OCI-M1 (cell line): ENCODE measurements around the gene RNF183.
A peak's percentile ranks its signal among the peaks of the same experiment; 100 is the strongest.
"Not testable (repeated sequence)": the region's sequence is repeated elsewhere in the genome, so short reads cannot be mapped to it uniquely, and the experiment has no call there.

Source experiments
- DNase-seq: peaks from one replicate; lab custom pipeline; 2025; lab: John Stamatoyannopoulos, UW

The RNF183 gene

DNA sequence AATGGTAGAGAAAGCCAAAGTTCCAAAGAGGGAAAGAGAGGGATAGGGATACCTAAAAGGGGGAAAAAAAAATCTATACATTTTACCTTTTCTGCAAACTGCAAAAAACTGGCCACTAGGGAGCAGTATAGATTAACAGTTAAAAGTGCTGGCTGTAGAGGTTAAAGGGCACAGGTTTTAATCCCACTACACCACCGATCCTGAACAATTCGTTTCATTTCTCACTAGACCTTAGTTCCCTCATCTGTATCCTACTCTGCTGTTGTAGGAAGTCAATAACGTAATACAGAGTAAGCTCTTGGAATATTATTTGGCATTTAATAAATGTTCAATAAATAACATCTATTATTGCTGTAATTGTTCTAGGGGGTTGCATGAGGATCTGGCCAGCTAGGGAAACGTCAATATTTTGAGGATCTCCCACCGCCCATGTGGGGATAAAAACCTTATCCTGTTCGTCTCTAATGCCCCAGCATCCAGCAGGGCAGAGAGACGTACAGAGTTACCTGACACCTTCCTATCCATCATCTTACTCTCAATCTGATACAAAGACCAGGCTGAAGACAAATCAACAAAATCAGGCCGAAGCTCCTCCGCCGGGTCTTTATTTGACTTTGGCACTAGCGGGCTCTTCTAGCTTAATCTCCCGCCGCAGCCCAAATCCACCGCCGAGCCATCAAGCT, 28.6 kb downstream of the RNF183 start:
- DNase-seq: peak; percentile 86

DNA sequence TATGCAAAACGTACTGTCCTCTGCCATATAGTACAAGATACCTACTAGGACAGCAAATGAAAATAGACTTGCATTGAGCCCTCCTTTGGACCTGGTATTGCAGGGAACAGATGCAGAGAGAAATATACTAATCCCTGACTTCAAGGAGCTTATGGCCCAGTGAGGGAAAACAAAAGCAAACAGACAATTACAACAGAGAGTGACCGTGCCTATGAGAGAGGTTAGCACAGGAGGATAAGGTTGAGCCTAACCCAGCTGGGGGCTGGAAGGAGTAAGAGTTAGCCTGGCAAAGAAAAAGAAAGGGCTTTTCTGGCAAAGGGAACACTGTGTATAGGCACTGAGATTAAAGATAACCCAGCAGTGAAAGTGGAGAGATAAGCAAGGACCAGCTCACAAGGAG, 33.3 kb downstream of the RNF183 start:
- no peak for DNase-seq

DNA sequence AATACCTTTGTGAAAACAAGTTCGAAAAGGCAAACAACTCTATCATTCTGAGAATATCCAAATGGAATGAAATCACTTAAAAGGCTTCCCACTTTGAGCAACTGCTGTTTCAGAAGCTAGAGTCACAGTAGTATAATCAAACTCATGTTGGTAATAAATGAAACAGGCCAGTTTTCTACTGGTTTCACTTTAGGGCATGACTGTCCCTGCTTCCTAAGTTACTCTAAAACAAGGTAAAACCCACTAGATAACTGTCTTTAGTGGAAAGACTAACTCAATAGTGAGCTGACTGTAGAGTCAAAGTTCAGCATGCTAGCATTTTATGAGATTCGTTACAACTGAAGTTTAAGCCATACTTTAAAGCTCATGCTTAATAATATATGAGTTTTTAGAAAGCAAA, 33.8 kb downstream of the RNF183 start:
- DNase-seq: peak; percentile 13

DNA sequence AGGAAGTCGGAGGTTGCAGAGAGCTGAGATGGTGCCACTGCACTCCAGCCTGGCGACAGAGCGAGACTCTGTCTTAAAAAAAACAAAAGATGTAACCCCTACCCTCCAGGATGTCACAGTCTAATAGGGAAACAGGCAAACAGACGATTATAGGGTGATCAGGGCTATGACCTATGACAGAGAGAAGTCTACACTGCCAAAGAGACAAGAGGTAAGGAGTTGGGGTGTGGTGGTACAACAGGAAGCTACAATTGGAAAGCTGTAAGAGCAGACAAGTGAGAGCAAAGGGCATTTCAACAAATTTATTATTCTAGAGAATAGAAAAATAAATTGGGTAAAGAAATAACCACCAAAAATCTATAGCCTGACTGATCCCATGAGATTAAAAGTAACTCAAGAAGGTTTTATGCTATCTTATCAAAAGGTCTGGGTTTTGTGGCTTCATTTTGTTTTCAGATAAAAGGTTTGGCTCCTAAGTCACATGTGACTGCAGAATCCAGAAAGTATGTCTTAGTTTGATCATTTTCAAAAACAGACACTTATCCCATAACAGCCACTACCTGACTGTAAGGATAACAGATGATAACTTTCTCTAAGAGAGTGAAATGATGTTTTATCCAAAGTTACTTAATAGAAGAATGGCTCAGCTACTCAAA, 35.1 kb downstream of the RNF183 start:
- peak; percentile 34 for DNase-seq

DNA sequence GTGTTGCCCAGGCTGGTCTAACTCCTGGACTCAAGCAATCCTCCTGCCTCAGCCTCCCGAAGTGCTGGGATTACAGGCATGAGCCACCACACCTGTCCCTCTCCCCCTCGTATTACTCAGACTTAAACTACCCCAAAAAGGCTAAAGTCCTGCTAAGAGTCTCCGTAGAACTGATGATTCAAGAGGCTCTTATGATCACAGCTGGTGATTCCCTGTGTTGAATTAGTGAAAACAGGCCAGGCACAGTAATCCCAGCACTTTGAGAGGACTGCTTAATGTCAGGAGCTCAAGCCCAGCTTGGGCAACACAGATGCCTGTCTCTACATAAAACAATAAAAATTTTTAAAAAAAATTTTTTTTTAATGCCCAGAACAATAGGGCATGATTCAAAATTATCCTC, 37.0 kb downstream of the RNF183 start:
- no peak for DNase-seq

DNA sequence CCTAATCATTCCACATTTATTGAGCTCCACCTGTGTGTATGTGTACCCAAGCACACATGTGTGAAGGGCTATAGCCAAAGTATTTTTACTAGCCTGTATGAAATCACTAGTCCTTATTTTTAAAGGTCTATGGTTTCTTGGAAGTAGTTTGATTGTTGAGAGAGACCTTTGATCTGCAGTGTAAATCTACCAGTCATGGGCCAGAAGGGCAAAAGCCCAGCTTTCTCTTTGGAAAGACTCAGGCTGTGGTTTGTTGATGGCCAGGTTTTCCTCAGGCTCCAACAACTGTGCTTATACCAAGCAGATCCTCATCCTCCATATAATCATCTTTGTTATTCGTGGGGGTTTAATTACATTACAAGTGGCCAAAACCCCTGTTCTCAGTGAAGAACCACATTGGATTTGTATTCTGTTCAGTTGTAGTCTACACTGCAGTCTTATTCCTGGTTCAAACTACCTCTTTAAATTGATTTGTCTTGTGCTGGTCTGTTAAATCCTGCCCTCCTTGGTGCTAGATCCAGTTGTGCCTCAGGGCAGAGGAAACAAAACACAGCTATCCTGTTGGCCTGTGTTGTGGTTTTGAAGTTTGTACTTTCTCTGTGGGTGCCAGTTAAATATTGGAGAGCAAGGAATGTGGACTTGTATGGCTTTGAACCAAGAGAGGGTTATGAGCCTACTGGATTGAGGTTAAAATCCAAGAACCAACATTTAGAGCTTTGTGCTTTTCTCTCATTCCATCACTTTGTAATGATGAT, 41.1 kb downstream of the RNF183 start:
- DNase-seq: no peak

DNA sequence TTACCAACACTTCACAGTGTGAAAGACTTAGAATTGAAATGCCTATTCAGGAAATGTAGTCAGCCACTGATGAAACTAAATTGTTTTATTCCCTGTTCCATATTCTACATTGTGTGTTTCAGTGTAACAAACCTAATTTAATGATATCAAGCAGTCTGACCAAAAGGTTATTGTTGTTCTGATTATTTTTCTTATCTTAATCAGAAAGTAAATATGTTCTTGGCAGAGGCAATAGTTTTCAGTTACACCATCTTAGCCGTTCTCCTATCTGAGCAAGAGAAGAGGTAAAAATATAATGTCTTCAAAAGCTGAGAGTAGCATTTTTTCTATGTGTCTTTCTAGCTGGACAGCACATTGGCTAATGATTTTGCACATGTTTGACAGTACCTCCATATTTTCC, 44.9 kb downstream of the RNF183 start:
- no peak for DNase-seq

DNA sequence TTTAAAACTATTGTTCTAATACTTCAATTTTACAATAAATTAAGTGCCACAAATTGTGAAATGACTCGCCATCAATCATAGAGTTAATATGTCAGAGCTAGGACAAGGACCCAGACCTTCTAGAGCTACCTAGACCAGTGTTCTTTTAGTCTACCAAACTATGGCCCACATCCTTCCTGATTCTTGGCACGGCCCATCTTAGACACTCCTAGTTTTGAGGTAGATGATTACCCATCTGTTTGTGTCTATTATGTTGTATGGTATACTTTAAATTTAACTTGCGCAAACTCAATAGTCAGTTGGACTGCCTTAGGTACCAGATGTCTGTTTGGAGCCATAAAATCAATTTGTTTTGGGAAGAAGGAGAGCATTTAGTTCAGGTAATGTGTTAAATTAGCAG, 45.3 kb downstream of the RNF183 start:
- DNase-seq: no peak

DNA sequence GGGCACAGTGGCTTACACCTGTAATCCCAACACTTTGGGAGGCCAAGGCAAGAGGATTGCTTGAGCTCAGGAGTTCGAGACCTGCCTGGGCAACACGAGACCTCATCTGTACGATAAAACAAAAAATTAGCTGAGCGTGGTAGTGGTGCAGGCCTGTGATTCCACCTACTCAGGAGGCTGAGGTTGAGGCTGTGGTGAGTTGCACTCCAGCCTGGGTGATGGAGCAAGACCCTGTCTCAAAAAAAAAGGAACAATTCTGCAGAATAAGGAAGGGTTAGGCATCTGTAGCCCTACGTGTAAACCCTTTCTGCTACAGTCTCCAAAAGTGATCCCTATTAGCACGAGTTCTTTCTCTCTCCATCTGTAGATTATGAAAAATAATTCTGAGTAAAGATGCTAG, 47.7 kb downstream of the RNF183 start:
- DNase-seq: no peak

DNA sequence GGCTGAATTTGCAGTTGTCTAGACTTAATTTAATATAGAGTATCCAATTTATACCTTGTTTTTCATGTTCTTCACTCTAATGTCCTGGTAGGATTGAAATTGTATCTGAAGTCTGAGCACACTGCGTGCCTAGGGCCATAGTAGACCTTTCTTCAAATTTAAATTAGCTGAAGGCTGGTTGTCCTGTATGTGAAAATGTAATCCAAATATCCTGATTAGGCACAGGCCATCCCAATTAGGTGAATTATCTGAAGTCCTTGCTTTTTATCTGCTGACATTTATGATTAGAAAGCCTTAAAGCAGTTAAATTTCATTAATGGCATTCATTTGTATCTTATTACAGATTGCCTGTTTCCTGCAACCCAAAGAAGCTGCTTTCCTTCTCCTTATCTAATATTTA, 48.2 kb downstream of the RNF183 start:
- no peak for DNase-seq

DNA sequence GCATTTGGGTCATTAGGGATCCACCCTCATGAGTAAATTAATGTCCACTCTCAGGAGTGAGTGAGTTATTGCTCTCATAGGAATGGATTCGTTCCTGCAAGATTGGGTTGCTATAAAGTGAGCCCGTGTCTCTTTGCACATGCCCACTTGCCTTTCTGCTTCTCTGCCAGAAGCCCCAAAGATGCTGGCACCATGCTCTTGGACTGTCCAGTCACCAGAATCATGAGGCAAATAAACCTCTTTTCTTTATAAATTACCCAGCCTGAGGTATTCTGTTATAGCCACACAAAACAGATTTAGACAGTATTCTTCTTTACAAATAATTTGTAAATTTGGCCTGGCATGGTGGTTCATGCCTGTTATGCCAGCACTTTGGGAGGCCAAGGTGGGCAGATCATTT, 52.4 kb downstream of the RNF183 start:
- no peak for DNase-seq

DNA sequence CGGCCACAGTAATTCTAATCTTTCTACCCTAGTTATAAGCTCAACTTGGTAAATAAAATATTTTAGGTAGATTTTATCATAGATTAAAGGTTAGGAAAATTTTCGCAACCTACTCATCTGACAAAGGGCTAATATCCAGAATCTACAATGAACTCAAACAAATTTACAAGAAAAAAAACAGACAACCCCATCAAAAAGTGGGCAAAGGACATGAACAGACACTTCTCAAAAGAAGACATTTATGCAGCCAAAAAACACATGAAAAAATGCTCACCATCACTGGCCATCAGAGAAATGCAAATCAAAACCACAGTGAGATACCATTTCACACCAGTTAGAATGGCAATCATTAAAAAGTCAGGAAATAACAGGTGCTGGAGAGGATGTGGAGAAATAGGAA, 53.5 kb downstream of the RNF183 start:
- not testable (repeated sequence) for DNase-seq

DNA sequence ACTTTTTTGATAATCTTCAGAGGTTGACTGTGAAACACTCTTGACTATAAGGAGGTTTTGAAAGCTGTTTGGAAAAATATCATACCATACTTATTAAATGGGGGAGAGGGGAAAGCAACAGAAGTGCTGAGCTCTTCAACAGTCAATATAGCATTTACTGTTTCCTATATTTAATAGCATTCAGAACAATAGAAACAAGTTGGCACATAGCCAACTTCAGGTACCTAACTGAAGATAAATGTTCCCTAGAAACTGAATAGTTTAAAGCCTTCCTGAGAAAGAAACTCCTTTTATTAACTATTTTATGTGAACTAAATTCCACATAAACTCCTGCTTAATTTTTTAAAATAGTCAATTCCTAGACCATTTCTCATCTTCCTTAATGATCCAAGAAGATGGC, 55.5 kb downstream of the RNF183 start:
- no peak for DNase-seq
